PC-3 (cell line): Measurements from ENCODE around the gene RANBP1. TPM values are rescaled to one million over a fixed set of nuclear protein-coding genes. Genes with fewer than 3 reads are reported as not detected.
"Not testable (repeated sequence)": the region's sequence is repeated elsewhere in the genome, so short reads cannot be mapped to it uniquely, and the experiment has no call there.

Experiments used
- ATAC-seq: fragments of 200-7000 bp; cut with Tn5 transposase; 2 replicates; pipeline ENCODE4 v1.9.1; 2020; ENCODE audit warnings: mild to moderate bottlenecking, moderate library complexity
- BruUV-seq: library from RNA; stranded (reverse); fragments of 400-500 nt; replicated peaks from 2 replicates; lab custom pipeline; 2021; lab: Mats Ljungman, UMichigan
- CTCF ChIA-PET: fragments of 300-600 bp; sonication (Branson Sonifier 250); formaldehyde crosslinking; loops from one replicate; lab custom pipeline; 2022; ENCODE audit warnings: antibody characterized with exemption; lab: Charles Lee
- POLR2A ChIA-PET: fragments of 300-600 bp; sonication (Branson Sonifier 250); formaldehyde crosslinking; loops from one replicate; lab custom pipeline; 2022; ENCODE audit warnings: antibody characterized with exemption; ENCODE audit not compliant: unreplicated experiment; lab: Charles Lee
- DNase-seq: peaks from one replicate; pipeline ENCODE4 v3.0.0-alpha.2; 2015
- H2AFZ ChIP-seq: fragments of 300-600 bp; sonication (generic); 2 replicates; pipeline ENCODE4 v1.6.0; 2016; ENCODE audit warnings: antibody characterized with exemption, low read length
- H3F3A ChIP-seq: fragments of 300-600 bp; sonication (generic); one replicate; pipeline ENCODE4 v1.6.0; 2017; ENCODE audit warnings: antibody characterized with exemption, low read length, control low read depth, mild to moderate bottlenecking; ENCODE audit not compliant: unreplicated experiment
- H3K27ac ChIP-seq: fragments of 300-600 bp; sonication (generic); 2 replicates; pipeline ENCODE4 v1.5.1; 2016; ENCODE audit warnings: mild to moderate bottlenecking, low read length
- H3K27me3 ChIP-seq: fragments of 300-600 bp; sonication (generic); 2 replicates; pipeline ENCODE4 v1.6.1; 2016; ENCODE audit warnings: low read length, mixed read lengths
- H3K36me3 ChIP-seq: fragments of 300-600 bp; sonication (generic); 2 replicates; pipeline ENCODE4 v1.6.1; 2016; ENCODE audit warnings: low read depth, mixed run types, low read length, mixed read lengths
- H3K4me1 ChIP-seq: fragments of 300-600 bp; sonication (generic); 2 replicates; pipeline ENCODE4 v1.5.1; 2016; ENCODE audit warnings: low read length; ENCODE audit not compliant: insufficient read depth
- H3K4me2 ChIP-seq: fragments of 300-600 bp; sonication (generic); 2 replicates; pipeline ENCODE4 v1.6.0; 2016; ENCODE audit warnings: low read length
- H3K4me3 ChIP-seq: fragments of 300-600 bp; sonication (generic); 2 replicates; pipeline ENCODE4 v1.5.1; 2016; ENCODE audit warnings: mild to moderate bottlenecking, low read length, mixed read lengths
- H3K79me2 ChIP-seq: fragments of 300-600 bp; sonication (generic); 2 replicates; pipeline ENCODE4 v1.6.1; 2017; ENCODE audit warnings: low read length, mixed read lengths
- H3K9ac ChIP-seq: fragments of 300-600 bp; sonication (generic); 2 replicates; pipeline ENCODE4 v1.6.0; 2016; ENCODE audit warnings: mild to moderate bottlenecking, low read length
- H3K9me2 ChIP-seq: fragments of 300-600 bp; sonication (generic); replicated peaks from 2 replicates; pipeline ENCODE4 v1.6.1; 2016; ENCODE audit warnings: mixed run types, low read length, mixed read lengths
- H3K9me3 ChIP-seq: fragments of 300-600 bp; sonication (generic); 2 replicates; pipeline ENCODE4 v1.6.1; 2016; ENCODE audit warnings: low read length, mixed read lengths
- H4K20me1 ChIP-seq: fragments of 300-600 bp; sonication (generic); 2 replicates; pipeline ENCODE4 v1.6.1; 2016; ENCODE audit warnings: low read length, mixed read lengths
- CTCF ChIP-seq: fragments of 300-600 bp; sonication (generic); conservative IDR thresholded peaks from 2 replicates; pipeline ENCODE4 v1.5.1; 2017; ENCODE audit warnings: antibody characterized with exemption, low read depth, mild to moderate bottlenecking, low read length
- EZH2 ChIP-seq: fragments of 300-600 bp; sonication (generic); IDR thresholded peaks from one replicate; pipeline ENCODE4 v1.6.1; 2017; ENCODE audit warnings: antibody characterized with exemption, mild to moderate bottlenecking, low read length; ENCODE audit not compliant: unreplicated experiment
- EZH2phosphoT487 ChIP-seq: fragments of 300-600 bp; sonication (generic); IDR thresholded peaks from 2 replicates; pipeline ENCODE4 v1.6.1; 2018; ENCODE audit warnings: mild to moderate bottlenecking, antibody characterized with exemption, low read length, borderline replicate concordance
- intact Hi-C: fragments of 100-400 bp; cut with micrococcal nuclease; formaldehyde crosslinking; loops from 2 replicates; pipeline ENCODE4 v1.9.0; 2023
- total RNA-seq: library from RNA; depleted of rRNA; stranded (reverse); fragments of >200 nt; gene quantifications from 2 replicates; pipeline ENCODE4 v1.2.3, GENCODE V29; 2014

The RANBP1 gene
- total RNA-seq, 1 experiment from 2014 or later: 356 TPM

GRCh38 chr22:20158391-20159036, 42.6 kb downstream of the RANBP1 start:
- TF ChIP-seq EZH2phosphoT487 (no peak), CTCF (no peak), EZH2 (no peak)
- Histone ChIP-seq H3K27me3 (no peaks in the 10 kb centered on the region), H3K4me2 (no peak overlapping the region), H2AFZ (no peak overlapping the region), H3K9me2 (no peaks in the 10 kb centered on the region), H3K36me3 (no peaks in the 10 kb centered on the region; the same call in 1 of the 2 replicates), H3K9ac (no peak overlapping the region), H4K20me1 (no peaks in the 10 kb centered on the region), H3K27ac (no peak overlapping the region), H3K79me2 (no peaks in the 10 kb centered on the region), H3F3A (no peaks in the 10 kb centered on the region), H3K9me3 (no peaks in the 10 kb centered on the region), H3K4me1 (no peaks in the 10 kb centered on the region), H3K4me3 (no peak overlapping the region)
- intact Hi-C loops: no loop called here
- ATAC-seq (no peak), DNase-seq (no peak)
- ChIA-PET CTCF (no interaction called here), POLR2A (no interaction called here)
- no TSS peak for BruUV-seq

- Histone ChIP-seq H4K20me1 (no peaks in the 10 kb centered on the region), H3K4me1 (no peaks in the 10 kb centered on the region), H2AFZ (no peak overlapping the region), H3K4me2 (no peak overlapping the region), H3K9ac (no peak overlapping the region), H3K9me3 (no peaks in the 10 kb centered on the region), H3K79me2 (no peaks in the 10 kb centered on the region), H3K27ac (no peak overlapping the region), H3F3A (no peaks in the 10 kb centered on the region), H3K27me3 (no peaks in the 10 kb centered on the region), H3K36me3 (no peaks in the 10 kb centered on the region; the same call in 1 of the 2 replicates), H3K9me2 (no peaks in the 10 kb centered on the region), H3K4me3 (no peak overlapping the region)
- POLR2A ChIA-PET: no interaction called here
- TF ChIP-seq EZH2phosphoT487: no peak
- TF ChIP-seq EZH2: no peak
- no peak for TF ChIP-seq CTCF
- intact Hi-C loops: no loop called here
- ATAC-seq (no peak), DNase-seq (no peak)
- CTCF ChIA-PET: no interaction called here
- BruUV-seq: no TSS peak
Measured at GRCh38 chr22:20159076-20159475, 43.2 kb downstream of the RANBP1 start.

GRCh38 chr22:20159531-20159930, 43.6 kb downstream of the RANBP1 start:
- H4K20me1 ChIP-seq, BruUV-seq, intact Hi-C loops, H3K79me2 ChIP-seq, H3F3A ChIP-seq, CTCF ChIA-PET, H3K27me3 ChIP-seq, H3K4me2 ChIP-seq, H3K4me3 ChIP-seq, H3K9me2 ChIP-seq, H3K36me3 ChIP-seq, H2AFZ ChIP-seq, H3K9ac ChIP-seq, DNase-seq, H3K4me1 ChIP-seq, ATAC-seq, POLR2A ChIA-PET, H3K27ac ChIP-seq, H3K9me3 ChIP-seq: not testable (repeated sequence)
